Nephron (organoid): ENCODE results near the gene TTLL5.

ENCODE experiments used
- H3K27ac Mint-ChIP-seq, 3 experiments: 2 replicates each; pipeline ENCODE4 v1.8.0; 2020; ENCODE audit warnings: mixed read lengths in 3 of 3, mild to moderate bottlenecking in 2 of 3, moderate library complexity in 1 of 3
- H3K27me3 Mint-ChIP-seq: 2 replicates; pipeline ENCODE4 v1.8.0; 2021; ENCODE audit warnings: low read depth, mild to moderate bottlenecking, moderate library complexity, mixed read lengths
- H3K36me3 Mint-ChIP-seq: 2 replicates; pipeline ENCODE4 v1.8.0; 2020; ENCODE audit warnings: low read depth, mixed read lengths
- H3K4me1 Mint-ChIP-seq: 2 replicates; pipeline ENCODE4 v1.8.0; 2020; ENCODE audit warnings: mixed read lengths
- H3K4me3 Mint-ChIP-seq, 3 experiments: 2 replicates each; pipeline ENCODE4 v1.8.0; 2020; ENCODE audit warnings: mild to moderate bottlenecking in 3 of 3, mixed read lengths in 3 of 3, moderate library complexity in 2 of 3
- H3K9me3 Mint-ChIP-seq: 2 replicates; pipeline ENCODE4 v1.8.0; 2020; ENCODE audit warnings: mixed read lengths
- TF ChIP-seq, protein P1 (sequence below), 3 experiments: fragments of 200-600 bp; sonication (generic); IDR thresholded peaks; one replicate each; pipeline ENCODE4 v1.5.0; 2021; ENCODE audit warnings: antibody characterized with exemption in 3 of 3; ENCODE audit not compliant: unreplicated experiment in 3 of 3

TTLL5 gene

DNA sequence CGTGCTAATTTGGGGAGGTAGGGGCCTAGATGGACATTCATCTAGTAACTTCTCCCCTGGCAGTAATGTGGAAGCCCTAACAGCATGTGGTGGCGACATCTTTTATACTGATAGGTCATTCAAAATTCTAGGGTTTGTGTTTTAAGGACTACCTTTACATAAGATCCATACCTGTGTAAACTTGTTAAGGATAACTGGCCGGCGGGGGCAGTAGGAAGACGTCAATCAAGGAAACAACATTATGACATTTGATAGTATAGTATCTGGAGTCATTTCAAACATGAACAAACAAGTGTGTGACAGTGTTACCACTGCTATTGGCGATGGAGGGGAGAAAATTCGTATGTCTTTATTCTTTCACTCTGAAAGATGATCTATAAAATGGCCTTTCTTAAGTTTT lies 120.0 kb downstream of the TTLL5 start:
- no peaks in the 10 kb centered on the region for H3K27me3 Mint-ChIP-seq
- H3K27ac Mint-ChIP-seq = no peak overlapping the region
- peaks cover 62% of the 10 kb centered on the region for H3K36me3 Mint-ChIP-seq
- no peaks in the 10 kb centered on the region for H3K4me1 Mint-ChIP-seq
- H3K4me3 Mint-ChIP-seq = no peak overlapping the region
- peaks cover 2% of the 10 kb centered on the region for H3K9me3 Mint-ChIP-seq
- TF ChIP-seq, protein P1, sequence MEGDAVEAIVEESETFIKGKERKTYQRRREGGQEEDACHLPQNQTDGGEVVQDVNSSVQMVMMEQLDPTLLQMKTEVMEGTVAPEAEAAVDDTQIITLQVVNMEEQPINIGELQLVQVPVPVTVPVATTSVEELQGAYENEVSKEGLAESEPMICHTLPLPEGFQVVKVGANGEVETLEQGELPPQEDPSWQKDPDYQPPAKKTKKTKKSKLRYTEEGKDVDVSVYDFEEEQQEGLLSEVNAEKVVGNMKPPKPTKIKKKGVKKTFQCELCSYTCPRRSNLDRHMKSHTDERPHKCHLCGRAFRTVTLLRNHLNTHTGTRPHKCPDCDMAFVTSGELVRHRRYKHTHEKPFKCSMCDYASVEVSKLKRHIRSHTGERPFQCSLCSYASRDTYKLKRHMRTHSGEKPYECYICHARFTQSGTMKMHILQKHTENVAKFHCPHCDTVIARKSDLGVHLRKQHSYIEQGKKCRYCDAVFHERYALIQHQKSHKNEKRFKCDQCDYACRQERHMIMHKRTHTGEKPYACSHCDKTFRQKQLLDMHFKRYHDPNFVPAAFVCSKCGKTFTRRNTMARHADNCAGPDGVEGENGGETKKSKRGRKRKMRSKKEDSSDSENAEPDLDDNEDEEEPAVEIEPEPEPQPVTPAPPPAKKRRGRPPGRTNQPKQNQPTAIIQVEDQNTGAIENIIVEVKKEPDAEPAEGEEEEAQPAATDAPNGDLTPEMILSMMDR (IDR thresholded peaks at IDR 0.05; ENCODE audit: unreplicated experiment in 3 of 3) = no peak

DNA sequence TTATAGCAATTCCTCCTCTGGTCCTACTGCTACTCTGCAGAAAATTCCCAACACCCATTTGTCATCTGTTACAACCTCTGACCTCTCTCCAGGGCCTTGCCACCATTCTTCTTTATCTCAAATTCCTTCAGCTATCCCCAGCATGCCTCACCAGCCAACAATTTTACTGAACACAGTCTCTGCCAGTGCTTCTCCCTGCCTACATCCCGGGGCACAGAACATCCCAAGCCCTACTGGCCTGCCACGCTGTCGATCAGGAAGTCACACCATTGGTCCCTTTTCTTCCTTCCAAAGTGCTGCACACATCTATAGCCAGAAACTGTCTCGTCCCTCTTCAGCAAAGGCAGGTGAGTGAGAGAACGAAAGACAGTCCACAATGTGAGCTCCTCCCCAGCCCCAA lies 122.1 kb downstream of the TTLL5 start:
- Mint-ChIP-seq H3K27ac (no peak overlapping the region), H3K4me3 (no peak overlapping the region), H3K36me3 (peaks cover 75% of the 10 kb centered on the region), H3K27me3 (no peaks in the 10 kb centered on the region), H3K4me1 (no peaks in the 10 kb centered on the region), H3K9me3 (peaks cover 7% of the 10 kb centered on the region)
- TF ChIP-seq, protein P1 (IDR thresholded peaks at IDR 0.05; ENCODE audit: unreplicated experiment in 3 of 3) = no peak

DNA sequence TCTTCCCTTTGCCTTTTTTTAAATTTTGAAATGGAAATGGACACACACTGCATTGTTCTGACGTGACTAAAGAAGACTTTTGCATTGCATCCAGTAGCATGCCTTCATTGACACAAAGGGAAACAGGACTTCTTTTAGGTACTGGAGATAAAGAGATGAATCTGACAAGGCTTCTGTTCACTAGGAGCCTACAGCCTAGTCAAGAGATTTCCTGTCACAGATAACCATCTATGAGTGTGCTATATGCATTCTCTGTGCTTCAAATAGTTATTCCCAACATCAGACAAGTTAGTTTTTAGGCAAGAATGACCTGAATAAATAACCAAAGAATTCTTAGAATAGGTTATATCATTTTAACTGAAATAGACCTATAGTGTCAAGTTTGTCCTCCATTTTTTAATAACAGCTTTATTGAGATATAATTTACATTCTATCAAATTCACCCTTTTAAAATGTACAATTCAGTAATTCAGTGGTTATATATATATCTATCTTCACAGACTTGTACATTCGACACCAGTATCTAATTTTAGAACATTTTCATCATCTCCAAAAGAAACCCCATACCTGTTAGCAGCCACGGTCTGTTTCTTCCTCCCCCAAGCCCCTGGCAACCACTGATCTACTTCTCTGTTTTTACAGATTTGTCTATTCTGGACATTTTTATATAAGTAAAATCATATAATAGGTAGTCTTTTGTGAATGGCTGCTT lies 122.7 kb downstream of the TTLL5 start:
- H3K27ac Mint-ChIP-seq = no peak overlapping the region
- TF ChIP-seq, protein P1 (IDR thresholded peaks at IDR 0.05; ENCODE audit: unreplicated experiment in 3 of 3) = no peak

DNA sequence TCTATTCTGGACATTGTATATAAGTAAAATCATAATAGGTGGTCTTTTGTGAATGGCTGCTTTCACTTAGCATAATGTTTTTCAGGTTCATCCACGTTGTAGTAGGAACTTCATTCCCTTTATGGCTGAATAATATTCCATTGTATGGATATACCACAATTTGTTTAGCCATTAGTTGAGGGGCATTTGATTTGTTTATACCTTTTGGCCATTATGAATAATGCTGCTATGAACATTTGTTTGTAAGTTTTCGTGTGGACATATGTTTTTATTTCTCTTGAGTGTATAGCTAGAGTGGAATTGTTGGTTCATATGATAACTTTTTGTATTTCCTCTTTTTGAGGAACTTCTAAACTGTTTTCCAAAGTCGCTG lies 123.3 kb downstream of the TTLL5 start:
- Mint-ChIP-seq H3K36me3 (peaks cover 86% of the 10 kb centered on the region), H3K9me3 (peaks cover 13% of the 10 kb centered on the region), H3K4me1 (no peaks in the 10 kb centered on the region), H3K27me3 (no peaks in the 10 kb centered on the region), H3K27ac (no peak overlapping the region), H3K4me3 (no peak overlapping the region)
- TF ChIP-seq, protein P1 (IDR thresholded peaks at IDR 0.05; ENCODE audit: unreplicated experiment in 3 of 3) = no peak

More for the DNA sequence above, 122.7 kb downstream of the TTLL5 start:
- Mint-ChIP-seq H3K27me3 (no peaks in the 10 kb centered on the region), H3K9me3 (peaks cover 10% of the 10 kb centered on the region), H3K4me3 (no peak overlapping the region), H3K4me1 (no peaks in the 10 kb centered on the region), H3K36me3 (peaks cover 80% of the 10 kb centered on the region)

DNA sequence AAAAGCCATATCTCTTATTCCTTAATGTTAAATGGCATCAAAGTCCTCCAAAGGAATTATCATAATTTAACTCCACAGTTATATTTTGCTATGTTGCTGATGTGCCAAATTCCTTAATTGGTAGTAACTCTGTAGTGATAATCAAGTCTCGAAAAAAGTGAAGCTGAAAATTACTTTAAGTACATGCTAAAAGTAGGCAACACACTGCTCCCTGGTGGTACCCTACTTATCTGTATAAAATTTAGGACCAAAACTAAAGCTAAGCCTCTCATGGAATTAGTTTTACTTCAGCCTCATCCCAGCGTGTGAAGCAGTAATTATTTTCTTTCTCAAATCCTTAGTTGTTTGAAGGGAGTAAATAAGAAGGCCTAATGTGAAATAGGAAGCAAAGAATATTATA lies 132.8 kb downstream of the TTLL5 start:
- TF ChIP-seq, protein P1 (IDR thresholded peaks at IDR 0.05; ENCODE audit: unreplicated experiment in 3 of 3) = no peak
- no peak overlapping the region for H3K27ac Mint-ChIP-seq
- H3K36me3 Mint-ChIP-seq = peaks cover 67% of the 10 kb centered on the region
- no peaks in the 10 kb centered on the region for H3K4me1 Mint-ChIP-seq
- H3K9me3 Mint-ChIP-seq = peaks cover 39% of the 10 kb centered on the region
- H3K4me3 Mint-ChIP-seq = no peak overlapping the region
- no peaks in the 10 kb centered on the region for H3K27me3 Mint-ChIP-seq

DNA sequence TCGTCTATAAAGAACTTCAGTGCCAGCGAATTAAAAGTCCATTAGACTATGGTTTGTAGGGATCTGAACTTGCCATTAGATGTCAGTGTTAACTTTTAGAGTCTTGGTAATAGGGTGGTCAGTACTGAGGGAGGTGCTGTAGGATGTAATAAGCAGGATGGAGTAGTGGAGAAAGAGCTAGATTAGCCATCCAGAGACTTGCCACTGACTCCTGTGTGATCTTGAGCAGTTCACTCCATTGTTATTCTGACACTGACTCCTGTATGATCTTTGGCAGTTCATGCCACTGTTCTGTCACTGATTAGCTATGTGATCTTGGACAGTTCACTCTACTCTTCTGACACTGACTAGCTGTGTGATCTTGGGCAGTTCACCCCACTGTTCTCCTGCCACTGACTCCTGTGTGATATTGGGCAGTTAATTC lies 133.6 kb downstream of the TTLL5 start:
- TF ChIP-seq, protein P1 (IDR thresholded peaks at IDR 0.05; ENCODE audit: unreplicated experiment in 3 of 3) = peak; percentile 35 to 46 (median 44)
- peaks cover 67% of the 10 kb centered on the region for H3K36me3 Mint-ChIP-seq
- peaks cover 44% of the 10 kb centered on the region for H3K9me3 Mint-ChIP-seq
- H3K27me3 Mint-ChIP-seq = no peaks in the 10 kb centered on the region
- H3K27ac Mint-ChIP-seq = peak overlapping the region in 1 of 3 experiments; percentile 15
- H3K4me1 Mint-ChIP-seq = no peaks in the 10 kb centered on the region
- H3K4me3 Mint-ChIP-seq = no peak overlapping the region
